NCI-H2227 (cell line): Measurements from ENCODE around the gene FAM168A.

Source experiments
- DNase-seq: peaks from one replicate; lab custom pipeline; 2025; ENCODE audit not compliant: unreplicated experiment; lab: John Stamatoyannopoulos, UW

The FAM168A gene, protein sequence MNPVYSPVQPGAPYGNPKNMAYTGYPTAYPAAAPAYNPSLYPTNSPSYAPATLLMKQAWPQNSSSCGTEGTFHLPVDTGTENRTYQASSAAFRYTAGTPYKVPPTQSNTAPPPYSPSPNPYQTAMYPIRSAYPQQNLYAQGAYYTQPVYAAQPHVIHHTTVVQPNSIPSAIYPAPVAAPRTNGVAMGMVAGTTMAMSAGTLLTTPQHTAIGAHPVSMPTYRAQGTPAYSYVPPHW

GRCh38 chr11:73597956-73598718 is at the start of gene FAM168A:
TSS of gene FAM168A (minus strand) at chr11:73598112. CDS start at chr11:73468474, 129,638 bp downstream.
- DNase-seq = peak; percentile 98

DNA sequence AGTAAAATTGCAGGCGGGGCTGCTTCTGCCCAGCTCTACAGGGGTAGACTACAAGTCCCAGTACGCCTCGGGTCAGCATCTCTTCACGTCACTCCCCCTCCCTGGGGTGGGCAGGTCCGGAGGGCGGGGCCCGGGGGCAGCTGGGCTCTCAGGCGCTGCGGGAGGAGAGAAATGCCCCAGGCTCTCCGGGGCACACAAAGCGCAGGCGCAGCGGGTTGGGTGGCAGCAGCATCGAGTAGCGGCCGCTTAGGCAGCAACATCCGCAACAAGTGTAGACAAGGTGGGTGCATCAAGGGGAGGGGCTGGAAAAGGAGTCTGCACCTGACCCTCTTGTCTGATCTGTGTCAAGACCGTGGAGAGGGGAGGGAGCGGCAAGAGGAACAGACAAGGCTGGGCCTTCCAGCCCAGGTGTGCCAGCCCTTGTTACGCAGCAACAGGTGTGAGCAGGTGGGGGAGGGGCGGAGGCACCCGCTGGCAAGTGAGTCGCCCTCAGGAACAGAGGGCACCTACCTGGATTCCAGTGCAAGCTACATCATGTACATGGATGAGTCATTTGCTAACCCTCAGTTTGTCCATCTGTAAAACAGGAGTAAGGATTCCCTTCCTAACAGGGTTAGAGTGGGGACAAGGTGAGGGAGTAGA is 49.7 kb upstream of the FAM168A start:
- DNase-seq = peak; percentile 96

GRCh38 chr11:73645972-73646631 is 48.2 kb upstream of the FAM168A start, which contains the start of gene PLEKHB1:
TSS of gene PLEKHB1 (plus strand) at chr11:73646581. CDS start at chr11:73646609, 28 bp downstream.
- DNase-seq = no peak

DNA sequence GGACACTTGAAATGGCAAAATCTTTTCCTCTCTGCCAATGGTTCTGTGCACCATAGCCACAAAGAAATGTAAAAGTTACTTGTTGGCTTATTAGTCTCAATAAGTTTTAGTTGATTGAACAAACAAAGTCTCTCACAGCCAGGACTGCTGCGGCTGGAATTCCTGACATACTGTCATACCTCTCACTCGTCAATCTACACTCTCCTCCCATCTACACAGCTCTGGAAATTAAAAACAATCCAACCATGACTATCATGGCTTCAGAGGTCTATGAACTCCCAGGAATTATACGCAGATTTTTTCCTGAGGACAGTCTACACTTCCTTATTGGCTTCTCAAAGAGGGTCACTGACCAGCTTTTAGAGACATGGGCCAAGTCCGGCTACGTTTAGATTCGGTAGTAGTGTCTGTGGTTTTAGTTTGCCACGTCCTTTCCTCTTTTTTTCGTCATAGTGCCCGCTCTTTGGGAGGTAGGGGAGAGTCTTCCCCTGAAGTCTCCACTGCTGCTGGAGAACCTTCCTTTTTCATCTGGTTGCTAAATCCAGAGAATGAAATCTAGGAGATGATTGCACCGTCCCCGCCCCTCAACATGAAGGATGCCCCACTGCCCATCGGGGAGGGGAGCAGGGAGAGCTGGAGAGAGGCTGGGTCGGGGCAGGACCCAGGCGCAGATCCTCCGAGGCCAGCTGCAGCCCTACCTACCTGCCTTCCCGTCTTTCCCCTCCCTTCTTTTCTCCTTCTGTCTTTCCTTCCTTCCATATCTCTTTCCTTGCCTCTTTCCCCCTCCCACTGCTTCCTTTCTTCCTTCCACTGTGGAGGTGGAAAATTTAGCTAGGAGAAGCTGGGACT is 47.4 kb upstream of the FAM168A start:
- no peak for DNase-seq

GRCh38 chr11:73641668-73642067 is 43.8 kb upstream of the FAM168A start:
- no peak for DNase-seq

GRCh38 chr11:73640592-73640991 is 42.7 kb upstream of the FAM168A start:
- no peak for DNase-seq

DNA sequence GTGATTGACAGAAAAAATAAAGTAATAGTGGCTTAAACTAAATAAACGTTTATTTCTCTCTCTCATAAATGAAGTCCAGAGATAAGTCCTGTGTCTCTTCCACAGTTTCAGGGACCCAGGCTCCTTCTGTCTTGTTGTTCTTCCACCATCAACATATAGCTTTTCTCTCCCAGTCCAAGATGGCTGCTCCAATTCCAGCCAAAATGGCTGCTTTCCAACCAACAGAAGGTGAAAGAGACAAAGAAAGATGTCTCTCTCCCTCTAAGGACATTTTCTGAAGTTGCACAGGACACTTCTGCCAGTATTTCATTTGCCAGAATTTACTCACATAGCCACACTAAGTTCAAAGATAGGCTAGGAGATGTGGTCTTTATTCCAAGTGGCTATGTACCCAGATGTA is 39.1 kb upstream of the FAM168A start:
- DNase-seq = no peak

GRCh38 chr11:73636249-73636648 is 38.3 kb upstream of the FAM168A start:
- DNase-seq = no peak

GRCh38 chr11:73635721-73636120 is 37.8 kb upstream of the FAM168A start:
- DNase-seq = peak; percentile 23

- DNase-seq = no peak
These were observed 36.1 kb upstream of the FAM168A start for GRCh38 chr11:73633999-73634398.

DNA sequence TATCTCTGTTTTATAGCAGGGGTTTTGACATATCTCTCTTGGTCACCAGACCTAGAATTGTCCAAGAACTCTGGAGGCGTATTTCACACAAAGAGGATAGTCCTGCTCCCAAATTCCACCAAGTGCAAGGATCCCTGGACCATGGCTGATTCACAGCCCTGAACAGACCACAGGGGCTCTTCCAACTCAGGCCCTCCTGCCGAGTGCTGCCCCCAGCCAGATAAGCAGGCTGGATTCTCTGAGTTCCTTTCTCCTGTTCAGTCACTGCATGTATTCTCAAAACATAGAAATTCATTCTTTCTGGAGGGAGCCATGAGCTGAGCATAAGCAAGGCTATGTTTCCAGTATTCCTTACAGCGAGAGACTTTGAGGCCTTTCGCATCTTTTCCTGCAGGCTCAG is 35.1 kb upstream of the FAM168A start:
- DNase-seq = no peak

- no peak for DNase-seq
These were observed 32.0 kb upstream of the FAM168A start for GRCh38 chr11:73629907-73630306.

DNA sequence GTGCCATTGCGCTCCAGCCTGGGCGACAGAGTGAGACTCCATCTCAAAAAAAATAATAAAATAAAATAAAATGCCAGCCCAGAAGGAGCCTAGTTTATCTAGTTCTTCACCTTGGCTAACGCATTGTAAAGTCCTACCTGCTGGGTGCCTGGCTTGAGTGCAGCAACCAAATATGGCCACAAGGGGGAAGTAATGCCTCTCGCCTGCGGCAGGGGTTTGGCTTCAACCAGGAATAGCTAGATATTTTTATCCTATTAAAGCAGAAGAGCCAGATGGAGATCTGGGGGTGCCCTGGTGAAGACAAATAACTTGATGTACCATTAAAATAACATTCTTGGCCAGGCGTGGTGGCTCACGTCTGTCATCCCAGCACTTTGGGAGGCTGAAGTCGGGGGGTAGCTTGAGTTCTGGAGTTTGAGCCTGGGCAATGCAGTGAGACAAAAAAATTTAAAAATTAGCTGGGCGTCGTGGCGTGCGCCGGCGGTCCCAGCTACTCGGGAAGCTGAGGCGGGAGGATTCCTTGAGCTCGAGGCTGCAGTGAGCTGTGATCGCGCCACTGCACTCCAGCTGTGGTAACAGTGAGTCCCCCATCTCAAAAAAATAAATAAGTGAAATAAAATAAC is 27.9 kb upstream of the FAM168A start:
- peak; percentile 85 for DNase-seq

- DNase-seq = no peak
These were observed 25.8 kb upstream of the FAM168A start for GRCh38 chr11:73623686-73624085.

GRCh38 chr11:73622926-73623593 is 25.1 kb upstream of the FAM168A start:
- DNase-seq = no peak

- DNase-seq = no peak
These were observed 16.7 kb upstream of the FAM168A start for GRCh38 chr11:73614591-73614990.

GRCh38 chr11:73612601-73613140 is 14.8 kb upstream of the FAM168A start:
- no peak for DNase-seq

DNA sequence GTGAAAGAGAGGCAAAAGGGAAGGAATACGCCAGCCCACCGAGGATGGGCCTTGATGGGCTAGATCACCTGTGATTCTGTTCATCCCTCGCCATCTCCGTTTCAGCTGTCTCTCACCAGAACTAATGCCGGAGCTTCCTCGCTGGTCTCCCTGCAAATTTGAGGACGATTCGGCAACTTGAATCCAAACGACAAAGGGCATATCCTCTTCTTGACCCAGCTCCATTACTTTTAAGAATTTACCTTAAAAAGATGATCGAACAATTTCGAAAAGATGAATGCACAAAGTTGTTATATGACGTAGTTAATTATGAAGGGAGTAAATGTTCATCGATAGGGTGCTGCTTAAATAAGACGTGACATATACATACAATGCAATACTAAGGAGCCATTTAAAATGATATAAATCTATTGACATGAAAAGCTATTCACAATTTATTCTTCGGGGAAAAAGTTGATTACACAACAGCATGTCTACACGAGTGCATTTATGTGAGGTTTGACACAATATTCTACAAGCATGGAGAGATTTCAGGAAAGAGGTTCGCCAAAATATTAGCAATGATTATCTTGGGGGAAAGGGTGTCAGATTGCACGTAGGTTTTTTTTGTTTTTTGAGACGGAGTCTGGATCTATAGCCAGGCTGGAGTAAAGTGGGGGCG is 937 bp upstream of the FAM168A start:
- DNase-seq = no peak
